Lung (tissue), 12 donors: Measurements from ENCODE around the gene IL20RA. TPM values are rescaled to one million over a fixed set of nuclear protein-coding genes. Genes with fewer than 3 reads are reported as not detected.

Source experiments
- ATAC-seq: fragments of 200-7000 bp; cut with Tn5 transposase; one replicate; pipeline ENCODE4 v1.9.1; 2020; ENCODE audit warnings: moderate number of reproducible peaks; ENCODE audit not compliant: insufficient read depth, low FRiP score
- DNase-seq, 3 donors: peaks; one replicate each; pipeline ENCODE4 v3.0.0-alpha.2; 2013 to 2017
- H3K27ac ChIP-seq, 2 donors: one replicate each; pipeline ENCODE4 v1.5.1; 2013; ENCODE audit warnings: mild to moderate bottlenecking in 2 of 2, moderate library complexity in 2 of 2, control low read depth in 1 of 2, inconsistent platforms in 1 of 2, low read depth in 1 of 2, low read length in 1 of 2
- H3K27me3 ChIP-seq, 3 donors: one replicate each; pipeline ENCODE4 v1.5.1; 2013; ENCODE audit warnings: low read length in 2 of 3; ENCODE audit not compliant: control insufficient read depth in 3 of 3, insufficient read depth in 3 of 3
- H3K36me3 ChIP-seq, 4 donors: one replicate each; pipeline ENCODE4 v1.5.1; 2013; ENCODE audit warnings: low read length in 4 of 4, mild to moderate bottlenecking in 1 of 4, moderate library complexity in 1 of 4; ENCODE audit not compliant: control insufficient read depth in 4 of 4, insufficient read depth in 4 of 4
- H3K4me1 ChIP-seq, 5 donors: one replicate each; pipeline ENCODE4 v1.5.1; 2013; ENCODE audit warnings: low read length in 5 of 5, mild to moderate bottlenecking in 2 of 5, moderate library complexity in 1 of 5; ENCODE audit not compliant: control insufficient read depth in 5 of 5, insufficient read depth in 5 of 5
- H3K4me3 ChIP-seq: one replicate; pipeline ENCODE4 v1.5.1; 2013; ENCODE audit warnings: mild to moderate bottlenecking, control low read depth, moderate library complexity
- H3K9ac ChIP-seq, 2 donors: one replicate each; pipeline ENCODE4 v1.5.1; 2013; ENCODE audit warnings: low read length in 2 of 2, control low read depth in 1 of 2; ENCODE audit not compliant: insufficient read depth in 1 of 2
- H3K9me3 ChIP-seq, 4 donors: one replicate each; pipeline ENCODE4 v1.5.1; 2013; ENCODE audit warnings: low read length in 3 of 4, mild to moderate bottlenecking in 1 of 4, moderate library complexity in 1 of 4; ENCODE audit not compliant: control insufficient read depth in 4 of 4, insufficient read depth in 3 of 4
- WGBS, 2 donors: extraction: QIAGEN DNeasy Blood & Tissue Kit; methylation state at CpG; one replicate each; pipeline ENCODE4 v1.1.7; 2013; 5-methylcytosine and 5-hydroxymethylcytosine counted together
- polyA plus RNA-seq, 2 donors: library from polyadenylated mRNA; stranded (reverse); fragments of 200-250 nt; gene quantifications; one replicate each; pipeline ENCODE4 v1.2.1, GENCODE V29; 2013
- total RNA-seq, 2 donors: library from RNA; depleted of rRNA in 1 of 2; stranded (reverse); fragments of >200 nt in 1 of 2; gene quantifications; one replicate each; pipeline ENCODE4 v1.2.1, GENCODE V29; 2014 to 2021
- TF ChIP-seq, protein P1 (sequence below): IDR thresholded peaks from 2 replicates; pipeline ENCODE4 v1.5.1; 2012; ENCODE audit warnings: mild to moderate bottlenecking; ENCODE audit errors: control extremely low read depth, extremely low read depth
- donor health status: control.
- donor health status: control.
- donor health status: Bipolar disorder and iron deficiency.
- donor health status: healthy.
- donor health status: DM: yes; HTN: yes; CAD: no.

The IL20RA gene
- total and polyA plus RNA-seq, 4 donors = 3.7 to 16.2 (median 6.7) TPM

DNA sequence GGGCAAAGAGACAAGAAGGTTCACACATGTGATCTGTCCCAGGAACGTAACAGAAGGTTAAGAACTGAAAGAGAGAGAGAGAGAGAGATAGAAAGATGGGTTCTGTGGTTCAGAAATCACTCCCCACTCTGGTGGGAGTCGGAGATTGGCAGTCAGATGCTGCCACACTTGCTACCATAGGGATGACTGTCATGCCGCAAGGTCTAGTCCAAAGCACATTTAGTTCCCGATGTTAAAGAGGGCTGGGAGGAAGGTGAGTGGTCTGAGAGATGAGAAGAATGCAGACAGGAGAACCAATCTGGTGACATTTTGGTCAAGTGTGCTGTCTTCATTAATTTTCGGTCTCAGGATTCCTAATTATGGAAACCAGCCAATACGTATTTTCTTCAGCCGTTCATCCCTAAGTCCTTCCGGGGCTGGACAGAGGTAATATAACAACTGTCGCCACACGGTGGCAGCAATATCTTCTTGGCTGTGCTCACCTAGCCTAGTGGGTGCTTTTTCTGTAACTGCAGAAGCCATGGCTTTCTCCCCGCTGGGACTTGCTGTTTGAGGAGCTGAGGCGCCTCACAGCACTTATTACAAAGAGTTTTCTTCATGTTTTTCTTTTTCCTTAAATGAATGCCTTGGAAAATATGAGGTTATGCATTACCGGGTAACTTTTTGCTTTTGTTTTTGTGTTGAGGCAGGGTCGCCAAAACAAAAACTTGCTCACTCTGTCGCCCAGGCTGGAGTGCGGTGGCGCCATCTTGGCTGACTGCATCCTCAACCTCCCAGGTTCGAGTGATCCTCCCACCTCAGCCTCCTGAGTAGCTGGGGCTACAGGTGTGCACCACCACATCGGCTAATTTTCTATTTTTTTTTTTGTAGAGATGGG is 76.7 kb downstream of the IL20RA start:
- ATAC-seq (peak; percentile 53), DNase-seq (peak; percentile 68 to 82 (median 71))
- H3K36me3 ChIP-seq = no peaks in the 10 kb centered on the region
- peak overlapping the region in 1 of 2 donors; percentile 34 for H3K27ac ChIP-seq
- no peak overlapping the region for H3K9ac ChIP-seq
- H3K27me3 ChIP-seq = no peaks in the 10 kb centered on the region
- no peak overlapping the region for H3K4me3 ChIP-seq
- TF ChIP-seq, protein P1, sequence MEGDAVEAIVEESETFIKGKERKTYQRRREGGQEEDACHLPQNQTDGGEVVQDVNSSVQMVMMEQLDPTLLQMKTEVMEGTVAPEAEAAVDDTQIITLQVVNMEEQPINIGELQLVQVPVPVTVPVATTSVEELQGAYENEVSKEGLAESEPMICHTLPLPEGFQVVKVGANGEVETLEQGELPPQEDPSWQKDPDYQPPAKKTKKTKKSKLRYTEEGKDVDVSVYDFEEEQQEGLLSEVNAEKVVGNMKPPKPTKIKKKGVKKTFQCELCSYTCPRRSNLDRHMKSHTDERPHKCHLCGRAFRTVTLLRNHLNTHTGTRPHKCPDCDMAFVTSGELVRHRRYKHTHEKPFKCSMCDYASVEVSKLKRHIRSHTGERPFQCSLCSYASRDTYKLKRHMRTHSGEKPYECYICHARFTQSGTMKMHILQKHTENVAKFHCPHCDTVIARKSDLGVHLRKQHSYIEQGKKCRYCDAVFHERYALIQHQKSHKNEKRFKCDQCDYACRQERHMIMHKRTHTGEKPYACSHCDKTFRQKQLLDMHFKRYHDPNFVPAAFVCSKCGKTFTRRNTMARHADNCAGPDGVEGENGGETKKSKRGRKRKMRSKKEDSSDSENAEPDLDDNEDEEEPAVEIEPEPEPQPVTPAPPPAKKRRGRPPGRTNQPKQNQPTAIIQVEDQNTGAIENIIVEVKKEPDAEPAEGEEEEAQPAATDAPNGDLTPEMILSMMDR = peak; percentile 56
- peaks cover 0 to 3% (median 0%) of the 10 kb centered on the region in 5 donors for H3K4me1 ChIP-seq
- no peaks in the 10 kb centered on the region for H3K9me3 ChIP-seq
- WGBS, 2 donors = 54 to 59% methylated on average over 19 of the region's 19 CpGs

GRCh38 chr6:136964398-136964797 is 80.4 kb downstream of the IL20RA start:
- no peaks in the 10 kb centered on the region for H3K27me3 ChIP-seq
- ATAC-seq (no peak), DNase-seq (no peak)
- peaks cover 0 to 4% (median 2%) of the 10 kb centered on the region in 5 donors for H3K4me1 ChIP-seq
- WGBS, 2 donors = 88 to 91% methylated on average over 2 of the region's 2 CpGs
- H3K27ac ChIP-seq = no peak overlapping the region
- H3K36me3 ChIP-seq = no peaks in the 10 kb centered on the region
- H3K4me3 ChIP-seq = no peak overlapping the region
- H3K9me3 ChIP-seq = no peaks in the 10 kb centered on the region
- TF ChIP-seq, protein P1 = no peak
- H3K9ac ChIP-seq = no peak overlapping the region

DNA sequence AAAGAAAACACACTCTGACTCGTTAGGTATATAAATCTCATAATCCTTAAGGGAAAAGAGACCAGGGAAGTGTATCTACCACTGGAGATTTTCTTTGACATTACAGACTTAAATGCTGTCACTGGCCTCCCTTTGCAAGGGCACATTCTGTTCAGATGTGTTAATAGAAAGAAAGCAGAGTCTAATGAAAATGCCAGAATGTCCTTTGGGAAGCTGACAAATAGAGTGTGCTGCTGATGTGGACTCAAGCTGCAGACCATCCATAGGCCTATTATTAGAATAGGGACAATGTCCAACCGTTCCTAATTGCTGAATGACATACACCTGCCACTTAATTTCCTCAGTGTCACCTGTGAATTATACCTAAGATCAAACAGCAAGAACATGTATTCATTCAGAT is 81.5 kb downstream of the IL20RA start:
- no peak overlapping the region for H3K9ac ChIP-seq

More for the DNA sequence above, 81.5 kb downstream of the IL20RA start:
- peaks cover 0 to 10% (median 4%) of the 10 kb centered on the region in 5 donors for H3K4me1 ChIP-seq
- H3K9me3 ChIP-seq = no peaks in the 10 kb centered on the region
- H3K27ac ChIP-seq = no peak overlapping the region
- H3K4me3 ChIP-seq = no peak overlapping the region
- TF ChIP-seq, protein P1 = no peak
- no peak for ATAC-seq
- DNase-seq = no peak
- H3K36me3 ChIP-seq = no peaks in the 10 kb centered on the region
- 73 to 82% methylated on average over 2 of the region's 2 CpGs for WGBS, 2 donors
- no peaks in the 10 kb centered on the region for H3K27me3 ChIP-seq
